K562 (cell line): Measurements from ENCODE around the gene PAH. TPM values are rescaled to one million over a fixed set of nuclear protein-coding genes. Genes with fewer than 3 reads are reported as not detected.

Experiments
- RAD21 ChIP-seq, 2 experiments: fragments of 250-450 bp in 1 of 2; fragments of 450-650 bp in 1 of 2; sonication (Bioruptor Pico) in 1 of 2; formaldehyde crosslinking in 1 of 2; IDR thresholded peaks in 1 of 2; conservative IDR thresholded peaks in 1 of 2; 2 replicates each; pipeline versions ENCODE4 v1.4.0 to v1.8.0; 2020 to 2022; ENCODE audit warnings: mild to moderate bottlenecking in 2 of 2, moderate library complexity in 1 of 2
- SUPT5H ChIP-seq: fragments of 450-650 bp; IDR thresholded peaks from 2 replicates; pipeline ENCODE4 v1.6.1; 2016
- ZBTB40 ChIP-seq, 2 experiments: fragments of 450-650 bp in 1 of 2; sonication (generic) in 1 of 2; formaldehyde crosslinking in 1 of 2; IDR thresholded peaks; 2 replicates each; pipeline versions ENCODE4 v1.7.1 to v1.9.0; 2016 to 2022; ENCODE audit warnings: inconsistent platforms in 1 of 2, mild to moderate bottlenecking in 1 of 2, missing genetic modification reagents in 1 of 2
- ZFPM2 ChIP-seq: fragments of 250-450 bp; sonication (Bioruptor Pico); IDR thresholded peaks from 2 replicates; pipeline ENCODE4 v1.5.1; 2022; ENCODE audit warnings: mild to moderate bottlenecking
- ZNF347 ChIP-seq: fragments of 450-650 bp; formaldehyde crosslinking; IDR thresholded peaks from 2 replicates; pipeline ENCODE4 v1.4.0; 2020; ENCODE audit warnings: low read depth, mild to moderate bottlenecking, moderate library complexity
- polyA plus RNA-seq, 8 experiments: library from polyadenylated mRNA; depleted of rRNA in 4 of 8; stranded (reverse) in 5 of 8; unstranded in 3 of 8; fragments of >200 nt; fragmentation: Nextera tagmentation in 2 of 8; fragmentation: Illumina TruSeq in 1 of 8; extraction: Ambion mirVana in 2 of 8; extraction: Trizol in 1 of 8; gene quantifications; 2 replicates each; pipeline versions ENCODE4 v1.2.1 to v1.2.3, GENCODE V29; 2011 to 2014; ENCODE audit warnings: inconsistent platforms in 1 of 8, missing spikeins in 1 of 8
- total RNA-seq, 7 experiments: library from RNA; depleted of rRNA in 6 of 7; stranded (reverse); fragments of >200 nt in 6 of 7; fragmentation: Illumina TruSeq in 2 of 7; extraction: Trizol in 2 of 7; gene quantifications; 2 replicates each; pipeline versions ENCODE4 v1.2.1 to v1.2.3, GENCODE V29; 2011 to 2021; ENCODE audit warnings: low replicate concordance in 1 of 7

PAH gene
- total and polyA plus RNA-seq, 9 of the 15 experiments (the other 6 are each of a cell fraction or from before 2014, with no cell fraction given) = 0.13 to 0.75 (median 0.69) TPM; not detected in 6

GRCh38 chr12:102950950-102951619 is 34.0 kb upstream of the PAH start (continued):
- TF ChIP-seq ZBTB40 (IDR thresholded peaks at IDR 0.05) (no peak), ZBTB40 (CRISPR knock-in tag; IDR thresholded peaks at IDR 0.05) (no peak), ZFPM2 (CRISPR knock-in tag) (no peak), ZNF347 (CRISPR knock-in tag) (no peak), SUPT5H (no peak), RAD21 (CRISPR knock-in tag; conservative IDR thresholded peaks at IDR 0.05 in 1 of 2, IDR thresholded peaks at IDR 0.05 in 1 of 2) (no peak)
